SU-DHL-6 (cell line): Measurements from ENCODE around the gene LRRK1.

Experiments used
- H2AFZ ChIP-seq: fragments of 200-600 bp; sonication (generic); 2 replicates; pipeline ENCODE4 v1.6.1; 2014; ENCODE audit warnings: low read depth, mild to moderate bottlenecking, moderate library complexity, mixed read lengths, antibody characterized with exemption, low read length; ENCODE audit not compliant: severe bottlenecking
- H3F3A ChIP-seq: fragments of 200-600 bp; shearing (Covaris generic); 2 replicates; pipeline ENCODE4 v1.6.0; 2016; ENCODE audit warnings: antibody characterized with exemption, mild to moderate bottlenecking; ENCODE audit not compliant: insufficient read depth
- H3K27ac ChIP-seq: fragments of 200-600 bp; sonication (generic); 2 replicates; pipeline ENCODE4 v1.5.1; 2016; ENCODE audit warnings: low read depth, mild to moderate bottlenecking, low read length, moderate library complexity, mixed read lengths
- H3K27me3 ChIP-seq: fragments of 200-600 bp; sonication (generic), shearing (Covaris generic); 2 replicates; pipeline ENCODE4 v1.6.0; 2014; ENCODE audit warnings: mild to moderate bottlenecking, low read length
- H3K36me3 ChIP-seq: fragments of 200-600 bp; sonication (generic); 2 replicates; pipeline ENCODE4 v1.6.1; 2014; ENCODE audit warnings: mild to moderate bottlenecking, low read length, mixed read lengths
- H3K4me2 ChIP-seq: fragments of 300-600, 200-600 bp; shearing (Covaris generic), sonication (generic); 2 replicates; pipeline ENCODE4 v1.6.0; 2014; ENCODE audit warnings: low read length, low read depth, mild to moderate bottlenecking; ENCODE audit not compliant: poor library complexity, severe bottlenecking
- H3K4me3 ChIP-seq: fragments of 200-600 bp; sonication (generic); 2 replicates; pipeline ENCODE4 v1.5.1; 2014; ENCODE audit warnings: antibody characterized with exemption, low read length, mild to moderate bottlenecking, mixed read lengths; ENCODE audit not compliant: insufficient read depth, poor library complexity, severe bottlenecking
- H3K79me2 ChIP-seq: fragments of 200-600 bp; sonication (generic); 2 replicates; pipeline ENCODE4 v1.6.1; 2014; ENCODE audit warnings: mild to moderate bottlenecking, low read length, moderate library complexity; ENCODE audit not compliant: insufficient read depth
- H3K9ac ChIP-seq: fragments of 200-600 bp; sonication (generic); 2 replicates; pipeline ENCODE4 v1.7.0; 2014; ENCODE audit warnings: mild to moderate bottlenecking, low read length
- H3K9me2 ChIP-seq: fragments of 200-600 bp; sonication (generic); replicated peaks from 2 replicates; pipeline ENCODE4 v1.6.1; 2014; ENCODE audit warnings: low read length; ENCODE audit not compliant: insufficient read depth
- H3K9me3 ChIP-seq: fragments of 200-600 bp; sonication (generic); 2 replicates; pipeline ENCODE4 v1.6.1; 2014; ENCODE audit warnings: low read length, mixed read lengths; ENCODE audit not compliant: insufficient read depth
- H4K20me1 ChIP-seq: fragments of 200-600 bp; sonication (generic); 2 replicates; pipeline ENCODE4 v1.6.1; 2014; ENCODE audit warnings: low read depth, mild to moderate bottlenecking, antibody characterized with exemption, low read length, moderate library complexity, mixed read lengths
- EZH2phosphoT487 ChIP-seq: fragments of 200-600 bp; sonication (generic), shearing (Covaris generic); conservative IDR thresholded peaks from 2 replicates; pipeline ENCODE4 v1.6.1; 2018; ENCODE audit warnings: mild to moderate bottlenecking, antibody characterized with exemption, low read length, moderate library complexity, mixed read lengths
- TF ChIP-seq, protein P1 (sequence below): fragments of 200-600 bp; sonication (generic); IDR thresholded peaks from one replicate; pipeline ENCODE4 v1.5.1; 2017; ENCODE audit warnings: antibody characterized with exemption, mild to moderate bottlenecking, low read length, moderate library complexity; ENCODE audit not compliant: insufficient read depth, poor library complexity, severe bottlenecking

The LRRK1 gene

DNA sequence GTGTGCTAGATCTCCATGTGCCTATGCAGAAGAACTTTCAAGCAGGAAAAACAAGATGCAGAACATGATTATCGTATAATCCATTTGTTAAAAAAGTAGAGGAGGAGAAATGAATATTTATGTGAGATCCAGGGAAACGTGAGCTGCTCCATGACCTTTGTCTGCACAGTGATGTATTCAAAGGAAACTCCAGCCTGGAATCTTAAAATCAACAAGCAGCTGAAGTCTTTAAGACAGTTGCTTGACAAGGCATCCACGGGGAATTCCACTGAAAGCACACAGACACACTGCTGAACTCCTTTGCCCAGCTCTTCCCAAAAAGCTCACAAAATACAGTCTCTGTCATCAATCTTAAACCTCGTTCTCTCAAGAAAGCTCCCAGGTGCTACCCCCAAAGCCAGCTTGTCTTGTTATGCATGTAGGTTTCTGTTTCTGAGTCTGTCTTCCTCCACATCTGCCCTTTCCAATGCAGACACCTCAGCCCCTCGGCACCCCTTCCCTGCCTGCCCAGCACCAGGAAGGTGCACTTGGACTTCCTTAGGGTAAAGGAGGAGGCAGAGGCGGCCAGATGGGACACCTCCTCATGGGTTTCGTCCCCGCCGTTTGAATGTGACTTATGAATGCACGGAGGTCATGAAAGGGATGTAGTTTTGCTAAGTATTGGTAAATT, 28.7 kb downstream of the LRRK1 start:
- peaks cover 18% of the 10 kb centered on the region; the same call in 1 of the 2 replicates for H4K20me1 ChIP-seq
- no peak overlapping the region for H3K27ac ChIP-seq
- no peak for TF ChIP-seq EZH2phosphoT487
- TF ChIP-seq, protein P1, sequence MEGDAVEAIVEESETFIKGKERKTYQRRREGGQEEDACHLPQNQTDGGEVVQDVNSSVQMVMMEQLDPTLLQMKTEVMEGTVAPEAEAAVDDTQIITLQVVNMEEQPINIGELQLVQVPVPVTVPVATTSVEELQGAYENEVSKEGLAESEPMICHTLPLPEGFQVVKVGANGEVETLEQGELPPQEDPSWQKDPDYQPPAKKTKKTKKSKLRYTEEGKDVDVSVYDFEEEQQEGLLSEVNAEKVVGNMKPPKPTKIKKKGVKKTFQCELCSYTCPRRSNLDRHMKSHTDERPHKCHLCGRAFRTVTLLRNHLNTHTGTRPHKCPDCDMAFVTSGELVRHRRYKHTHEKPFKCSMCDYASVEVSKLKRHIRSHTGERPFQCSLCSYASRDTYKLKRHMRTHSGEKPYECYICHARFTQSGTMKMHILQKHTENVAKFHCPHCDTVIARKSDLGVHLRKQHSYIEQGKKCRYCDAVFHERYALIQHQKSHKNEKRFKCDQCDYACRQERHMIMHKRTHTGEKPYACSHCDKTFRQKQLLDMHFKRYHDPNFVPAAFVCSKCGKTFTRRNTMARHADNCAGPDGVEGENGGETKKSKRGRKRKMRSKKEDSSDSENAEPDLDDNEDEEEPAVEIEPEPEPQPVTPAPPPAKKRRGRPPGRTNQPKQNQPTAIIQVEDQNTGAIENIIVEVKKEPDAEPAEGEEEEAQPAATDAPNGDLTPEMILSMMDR, result no peak
- H3F3A ChIP-seq, result peaks cover 39% of the 10 kb centered on the region
- H3K9me2 ChIP-seq, result no peaks in the 10 kb centered on the region
- H3K36me3 ChIP-seq, result peaks cover 68% of the 10 kb centered on the region
- no peak overlapping the region for H3K4me3 ChIP-seq
- H3K27me3 ChIP-seq, result no peaks in the 10 kb centered on the region
- H3K9ac ChIP-seq, result no peak overlapping the region
- H3K9me3 ChIP-seq, result no peaks in the 10 kb centered on the region
- no peak overlapping the region for H3K4me2 ChIP-seq
- H2AFZ ChIP-seq, result no peak overlapping the region
- H3K79me2 ChIP-seq, result peaks cover 99% of the 10 kb centered on the region

DNA sequence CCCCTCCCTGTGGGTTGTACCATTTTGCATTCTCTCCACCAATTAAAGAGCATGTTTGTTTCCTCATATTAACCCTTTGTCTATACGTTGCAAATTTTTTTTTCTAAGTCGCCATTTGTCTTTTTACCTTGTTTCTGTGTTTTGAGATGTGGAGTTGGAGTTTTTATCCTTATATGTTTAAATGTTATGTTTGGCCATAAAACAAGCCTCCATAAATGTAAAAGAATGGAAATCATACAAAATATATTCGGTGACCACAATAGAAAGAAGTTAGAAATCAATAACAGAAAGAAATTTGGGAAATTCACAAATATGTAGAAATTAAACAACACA, 29.2 kb downstream of the LRRK1 start:
- Histone ChIP-seq H3K4me3 (no peak overlapping the region), H3K4me2 (no peak overlapping the region), H3K36me3 (peaks cover 68% of the 10 kb centered on the region), H3K27ac (no peak overlapping the region), H2AFZ (no peak overlapping the region), H3K79me2 (peaks cover 99% of the 10 kb centered on the region), H3F3A (peaks cover 41% of the 10 kb centered on the region), H4K20me1 (peaks cover 23% of the 10 kb centered on the region; the same call in 1 of the 2 replicates), H3K9me2 (no peaks in the 10 kb centered on the region), H3K9ac (no peak overlapping the region), H3K9me3 (no peaks in the 10 kb centered on the region), H3K27me3 (no peaks in the 10 kb centered on the region)
- TF ChIP-seq, protein P1, result no peak
- no peak for TF ChIP-seq EZH2phosphoT487

- peaks cover 27% of the 10 kb centered on the region; the same call in 1 of the 2 replicates for H4K20me1 ChIP-seq
- no peak overlapping the region for H3K4me3 ChIP-seq
- H3K27me3 ChIP-seq, result no peaks in the 10 kb centered on the region
- H3K9me2 ChIP-seq, result no peaks in the 10 kb centered on the region
- H3K9ac ChIP-seq, result no peak overlapping the region
- H3K27ac ChIP-seq, result peak overlapping the region; percentile 7; the same call in 1 of the 2 replicates
- H3K36me3 ChIP-seq, result peaks cover 66% of the 10 kb centered on the region
- no peak overlapping the region for H2AFZ ChIP-seq
- H3K9me3 ChIP-seq, result no peaks in the 10 kb centered on the region
- TF ChIP-seq EZH2phosphoT487, result no peak
- TF ChIP-seq, protein P1, result no peak
- H3K79me2 ChIP-seq, result peaks cover 99% of the 10 kb centered on the region
- peaks cover 46% of the 10 kb centered on the region for H3F3A ChIP-seq
- H3K4me2 ChIP-seq, result no peak overlapping the region
Observed at GRCh38 chr15:100949691-100950090, 30.5 kb downstream of the LRRK1 start.
